CD14-positive monocyte (primary cell): Measurements from ENCODE around the gene ARIH2. TPM values are rescaled to one million over a fixed set of nuclear protein-coding genes. Genes with fewer than 3 reads are reported as not detected.

ENCODE experiments used
- DNase-seq, 3 donors: peaks; one replicate each; pipeline ENCODE4 v3.0.0-alpha.2; 2011 to 2022
- H2AFZ ChIP-seq: 2 replicates; pipeline ENCODE4 v1.6.0; 2012; ENCODE audit warnings: mild to moderate bottlenecking, low read depth, low read length, inconsistent platforms; ENCODE audit not compliant: insufficient read depth, poor library complexity, severe bottlenecking
- H3K27ac ChIP-seq, 2 donors: 1 replicate in 1 of 2; 2 replicates in 1 of 2; pipeline ENCODE4 v1.5.1; 2012 to 2013; ENCODE audit warnings: low read length in 2 of 2, control low read depth in 1 of 2, inconsistent platforms in 1 of 2, low read depth in 1 of 2, mild to moderate bottlenecking in 1 of 2
- H3K27me3 ChIP-seq, 2 donors: one replicate each; pipeline versions ENCODE4 v1.6.0 to v1.6.1; 2011 to 2013; ENCODE audit warnings: low read length in 2 of 2; ENCODE audit not compliant: control insufficient read depth in 2 of 2, insufficient read depth in 2 of 2
- H3K36me3 ChIP-seq, 2 donors: replicated peaks in 1 of 2; 1 replicate in 1 of 2; 2 replicates in 1 of 2; pipeline versions ENCODE4 v1.5.1 to v1.6.1; 2012 to 2013; ENCODE audit warnings: low read length in 2 of 2, control low read depth in 1 of 2, inconsistent platforms in 1 of 2, mild to moderate bottlenecking in 1 of 2; ENCODE audit not compliant: insufficient read depth in 2 of 2, control insufficient read depth in 1 of 2
- H3K4me1 ChIP-seq, 2 donors: 1 replicate in 1 of 2; 2 replicates in 1 of 2; pipeline versions ENCODE4 v1.5.1 to v1.6.1; 2012 to 2013; ENCODE audit warnings: low read length in 2 of 2, control low read depth in 1 of 2, inconsistent platforms in 1 of 2, mild to moderate bottlenecking in 1 of 2, moderate library complexity in 1 of 2; ENCODE audit not compliant: insufficient read depth in 2 of 2, control insufficient read depth in 1 of 2
- H3K4me2 ChIP-seq: replicated peaks from 2 replicates; pipeline ENCODE3; 2012; ENCODE audit warnings: low read length, moderate library complexity, mild to moderate bottlenecking; ENCODE audit not compliant: poor library complexity, severe bottlenecking; ENCODE audit errors: extremely low read depth
- H3K4me3 ChIP-seq, 3 experiments: fragments of 200-600 bp in 1 of 3; sonication (generic) in 1 of 3; replicated peaks in 1 of 3; 1 replicate in 2 of 3; 2 replicates in 1 of 3; pipeline ENCODE4 v1.5.1; 2011 to 2013; ENCODE audit warnings: low read length in 3 of 3, mild to moderate bottlenecking in 3 of 3, control low read depth in 2 of 3, low read depth in 2 of 3, inconsistent platforms in 1 of 3, moderate library complexity in 1 of 3
- H3K79me2 ChIP-seq: 2 replicates; pipeline ENCODE4 v1.6.0; 2012; ENCODE audit warnings: mild to moderate bottlenecking, control low read depth, inconsistent platforms, low read length, moderate library complexity; ENCODE audit not compliant: insufficient read depth
- H3K9ac ChIP-seq: 2 replicates; pipeline ENCODE4 v1.6.0; 2017; ENCODE audit warnings: low read length, mild to moderate bottlenecking; ENCODE audit not compliant: insufficient read depth, poor library complexity, severe bottlenecking
- H3K9me3 ChIP-seq, 2 donors: replicated peaks in 1 of 2; 1 replicate in 1 of 2; 2 replicates in 1 of 2; pipeline versions ENCODE4 v1.5.1 to v1.6.1; 2012 to 2013; ENCODE audit warnings: low read length in 2 of 2, control low read depth in 1 of 2; ENCODE audit not compliant: control insufficient read depth in 1 of 2, insufficient read depth in 1 of 2
- H4K20me1 ChIP-seq: 2 replicates; pipeline ENCODE4 v1.6.0; 2012; ENCODE audit warnings: mild to moderate bottlenecking, low read length, control low read depth, moderate library complexity; ENCODE audit not compliant: insufficient read depth
- H3K27ac Mint-ChIP-seq, 7 donors: one replicate each; pipeline ENCODE4 v1.8.0; 2020; ENCODE audit warnings: mild to moderate bottlenecking in 7 of 7, mixed read lengths in 7 of 7, moderate library complexity in 6 of 7, inconsistent platforms in 2 of 7
- H3K27me3 Mint-ChIP-seq, 3 donors: one replicate each; pipeline ENCODE4 v1.8.0; 2021 to 2022; ENCODE audit warnings: low read depth in 3 of 3, mild to moderate bottlenecking in 3 of 3, mixed read lengths in 3 of 3, moderate library complexity in 3 of 3, inconsistent platforms in 1 of 3
- H3K36me3 Mint-ChIP-seq, 2 donors: one replicate each; pipeline ENCODE4 v1.8.0; 2020; ENCODE audit warnings: mixed read lengths in 2 of 2, inconsistent platforms in 1 of 2, mild to moderate bottlenecking in 1 of 2
- H3K4me1 Mint-ChIP-seq: one replicate; pipeline ENCODE4 v1.8.0; 2020; ENCODE audit warnings: mild to moderate bottlenecking, mixed read lengths
- H3K4me3 Mint-ChIP-seq, 2 donors: one replicate each; pipeline ENCODE4 v1.8.0; 2020; ENCODE audit warnings: mild to moderate bottlenecking in 2 of 2, mixed read lengths in 2 of 2, moderate library complexity in 1 of 2
- H3K9me3 Mint-ChIP-seq, 7 donors: one replicate each; pipeline ENCODE4 v1.8.0; 2020 to 2022; ENCODE audit warnings: mixed read lengths in 7 of 7, mild to moderate bottlenecking in 6 of 7, moderate library complexity in 6 of 7, inconsistent platforms in 2 of 7
- WGBS: methylation state at CpG from one replicate; pipeline ENCODE4 v1.1.5; 2013; ENCODE audit warnings: missing lambda C conversion rate; ENCODE audit not compliant: insufficient coverage; 5-methylcytosine and 5-hydroxymethylcytosine counted together
- intact Hi-C, 2 donors: fragments of 100-400 bp; cut with micrococcal nuclease; formaldehyde crosslinking; loops; one replicate each; pipeline versions ENCODE4 v1.15.0 to v1.15.1; 2023
- polyA plus RNA-seq, 3 donors: library from polyadenylated mRNA; depleted of rRNA in 1 of 3; unstranded in 2 of 3; stranded (reverse) in 1 of 3; fragments of 300-500 nt in 2 of 3; fragments of >200 nt in 1 of 3; fragmentation: Illumina TruSeq in 2 of 3; gene quantifications; 1 replicate in 2 of 3; 2 replicates in 1 of 3; pipeline ENCODE4 v1.2.3, GENCODE V29; 2012 to 2021
- TF ChIP-seq, protein P1 (sequence below): fragments of 200-600 bp; IDR thresholded peaks from one replicate; pipeline ENCODE4 v1.8.0; 2022; ENCODE audit warnings: antibody characterized with exemption, mild to moderate bottlenecking

The ARIH2 gene
- polyA plus RNA-seq, 3 donors: 68.2 to 94.8 (median 72.2) TPM

DNA sequence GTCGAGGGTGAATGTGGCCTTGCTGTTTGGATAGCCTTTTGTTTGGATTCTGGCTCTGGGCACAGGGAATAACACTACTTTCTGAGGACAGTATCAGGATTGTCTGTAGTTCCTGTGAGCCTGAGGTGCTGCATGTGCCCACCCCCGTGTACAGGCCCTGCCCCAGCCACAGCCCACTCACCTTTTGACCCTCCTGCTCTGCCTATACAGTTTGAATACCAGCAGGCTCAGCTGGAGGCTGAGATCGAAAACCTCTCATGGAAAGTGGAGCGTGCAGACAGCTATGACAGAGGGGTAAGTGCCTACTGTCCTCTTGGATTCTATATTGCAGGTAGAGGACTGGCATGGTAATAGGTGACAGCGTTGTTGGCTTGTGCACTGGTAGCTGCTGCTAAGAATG, 64.0 kb downstream of the ARIH2 start:
- H3K4me3 Mint-ChIP-seq: no peak overlapping the region
- TF ChIP-seq, protein P1, sequence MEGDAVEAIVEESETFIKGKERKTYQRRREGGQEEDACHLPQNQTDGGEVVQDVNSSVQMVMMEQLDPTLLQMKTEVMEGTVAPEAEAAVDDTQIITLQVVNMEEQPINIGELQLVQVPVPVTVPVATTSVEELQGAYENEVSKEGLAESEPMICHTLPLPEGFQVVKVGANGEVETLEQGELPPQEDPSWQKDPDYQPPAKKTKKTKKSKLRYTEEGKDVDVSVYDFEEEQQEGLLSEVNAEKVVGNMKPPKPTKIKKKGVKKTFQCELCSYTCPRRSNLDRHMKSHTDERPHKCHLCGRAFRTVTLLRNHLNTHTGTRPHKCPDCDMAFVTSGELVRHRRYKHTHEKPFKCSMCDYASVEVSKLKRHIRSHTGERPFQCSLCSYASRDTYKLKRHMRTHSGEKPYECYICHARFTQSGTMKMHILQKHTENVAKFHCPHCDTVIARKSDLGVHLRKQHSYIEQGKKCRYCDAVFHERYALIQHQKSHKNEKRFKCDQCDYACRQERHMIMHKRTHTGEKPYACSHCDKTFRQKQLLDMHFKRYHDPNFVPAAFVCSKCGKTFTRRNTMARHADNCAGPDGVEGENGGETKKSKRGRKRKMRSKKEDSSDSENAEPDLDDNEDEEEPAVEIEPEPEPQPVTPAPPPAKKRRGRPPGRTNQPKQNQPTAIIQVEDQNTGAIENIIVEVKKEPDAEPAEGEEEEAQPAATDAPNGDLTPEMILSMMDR: no peak
- no peak overlapping the region for H3K9ac ChIP-seq
- H2AFZ ChIP-seq: no peak overlapping the region
- no peaks in the 10 kb centered on the region for H4K20me1 ChIP-seq
- no peak overlapping the region for H3K4me2 ChIP-seq
- no peaks in the 10 kb centered on the region for H3K27me3 ChIP-seq
- H3K36me3 Mint-ChIP-seq: peaks cover 72 to 88% of the 10 kb centered on the region in 2 donors
- 96% methylated on average over 4 of the region's 5 CpGs for WGBS
- peak overlapping the region in 1 of 7 donors; percentile 76 for H3K27ac Mint-ChIP-seq
- H3K4me3 ChIP-seq: no peak overlapping the region
- no peak for DNase-seq
- no peaks in the 10 kb centered on the region for H3K4me1 ChIP-seq
- H3K36me3 ChIP-seq: peaks cover 78 to 91% of the 10 kb centered on the region in 2 donors
- H3K9me3 ChIP-seq: no peaks in the 10 kb centered on the region
- H3K27me3 Mint-ChIP-seq: peaks cover 0 to 1% (median 0%) of the 10 kb centered on the region in 3 donors
- H3K4me1 Mint-ChIP-seq: peaks cover 9% of the 10 kb centered on the region
- no peaks in the 10 kb centered on the region for H3K9me3 Mint-ChIP-seq
- no peak overlapping the region for H3K27ac ChIP-seq
- no peaks in the 10 kb centered on the region for H3K79me2 ChIP-seq
- intact Hi-C loops: loop anchor here in 1 of 2 donors (10.0 kb wide), 1 partner anchor 152 kb away; the partner anchor contains the start of gene LAMB2

DNA sequence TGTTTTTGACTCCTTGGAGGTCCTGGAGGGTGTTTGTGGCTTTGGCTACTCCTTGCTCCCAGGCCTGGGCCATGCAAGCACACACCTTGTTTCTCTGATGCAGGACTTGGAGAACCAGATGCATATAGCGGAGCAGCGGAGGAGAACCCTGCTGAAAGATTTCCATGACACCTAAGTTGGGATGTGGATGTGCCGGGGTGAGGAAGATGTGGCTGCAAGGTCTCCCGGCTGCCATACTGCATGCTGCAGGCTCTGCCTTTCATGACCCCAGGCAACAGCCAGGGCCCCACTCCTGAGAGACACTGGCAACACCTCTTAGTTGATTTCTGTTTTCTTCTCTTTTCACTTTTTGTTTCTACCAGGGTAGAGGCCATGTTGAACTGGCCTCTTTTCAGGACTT, 64.5 kb downstream of the ARIH2 start:
- Mint-ChIP-seq H3K27ac (no peak overlapping the region), H3K4me3 (no peak overlapping the region), H3K27me3 (peaks cover 0 to 1% (median 0%) of the 10 kb centered on the region in 3 donors), H3K4me1 (peaks cover 11% of the 10 kb centered on the region), H3K9me3 (no peaks in the 10 kb centered on the region), H3K36me3 (peaks cover 68 to 84% of the 10 kb centered on the region in 2 donors)
- Histone ChIP-seq H2AFZ (no peak overlapping the region), H3K79me2 (no peaks in the 10 kb centered on the region), H3K4me3 (no peak overlapping the region), H3K27ac (no peak overlapping the region), H4K20me1 (no peaks in the 10 kb centered on the region), H3K4me1 (no peaks in the 10 kb centered on the region), H3K27me3 (no peaks in the 10 kb centered on the region), H3K9me3 (no peaks in the 10 kb centered on the region), H3K36me3 (peaks cover 74 to 87% of the 10 kb centered on the region in 2 donors), H3K9ac (no peak overlapping the region), H3K4me2 (no peak overlapping the region)
- DNase-seq: no peak
- 100% methylated on average over 3 of the region's 4 CpGs for WGBS
- TF ChIP-seq, protein P1: no peak
- intact Hi-C loops: loop anchor here in 1 of 2 donors (10.0 kb wide), 1 partner anchor 152 kb away; the partner anchor contains the start of gene LAMB2
